H54 (cell line): ENCODE results near the gene IRS4.

Experiments used
- DNase-seq: peaks from one replicate; pipeline ENCODE4 v3.0.0; 2011; ENCODE audit warnings: low spot score, mixed read lengths; ENCODE audit not compliant: insufficient read length
- FAIRE-seq: peaks from 3 replicates; lab custom pipeline; 2011; peaks lifted over from hg19 to GRCh38; lab: Jason Lieb, UNC
- POLR2A ChIP-seq: IDR thresholded peaks from 2 replicates; pipeline ENCODE4 v1.6.1; 2011; ENCODE audit warnings: low read depth, mild to moderate bottlenecking, low read length

The IRS4 gene

DNA sequence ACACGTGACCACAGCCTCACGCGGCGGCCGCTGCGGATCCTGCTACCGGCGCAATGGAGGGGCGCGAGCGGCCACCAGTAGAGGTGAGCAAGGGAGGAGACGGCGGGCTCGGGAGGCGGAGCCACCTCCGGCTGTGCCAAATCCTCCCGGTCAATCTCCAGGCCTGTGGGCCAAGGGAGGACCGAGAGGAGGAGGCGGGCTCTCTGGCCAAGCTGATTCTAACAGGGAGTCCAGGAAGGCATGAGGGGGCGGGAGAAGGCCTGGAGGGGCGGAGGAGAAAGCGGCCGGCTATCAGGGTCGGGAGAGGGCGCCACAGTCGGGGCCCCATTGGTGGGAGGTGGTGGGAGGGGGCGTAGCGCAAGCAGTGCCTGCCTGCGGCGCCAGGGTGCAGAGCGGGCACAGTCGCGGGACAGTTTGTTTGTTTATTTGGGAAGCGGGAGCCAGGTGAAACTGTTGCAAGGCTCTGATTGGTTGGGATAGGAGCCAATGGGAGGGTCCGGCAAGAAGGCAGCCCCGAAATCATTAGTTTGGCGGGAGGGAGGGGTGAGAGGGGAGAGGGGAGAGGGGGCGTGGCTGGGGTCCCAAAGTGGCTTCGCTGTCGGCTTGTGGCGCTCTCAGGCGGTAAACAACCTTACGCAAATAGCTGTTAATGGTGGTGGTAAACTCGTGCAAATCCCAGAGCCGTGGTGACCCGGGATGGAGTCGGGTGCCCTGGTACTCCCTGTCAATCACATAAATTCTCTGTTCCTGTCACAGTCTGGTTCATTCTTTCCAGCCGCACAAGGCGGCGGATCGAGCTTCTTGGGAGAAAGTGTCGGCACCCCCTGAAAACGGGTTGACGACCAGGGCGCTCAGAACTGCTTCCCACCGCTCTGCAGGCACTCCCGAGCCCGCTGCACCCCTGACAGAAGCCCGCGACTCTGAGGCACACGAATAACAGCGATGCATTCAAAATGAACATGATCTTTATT, at the start of gene IRS4:
TSS of gene IRS4 (minus strand) at position 55 of the 971 bp plus-strand sequence.
- no peak for DNase-seq
- FAIRE-seq: no peak
- no peak for TF ChIP-seq POLR2A

DNA sequence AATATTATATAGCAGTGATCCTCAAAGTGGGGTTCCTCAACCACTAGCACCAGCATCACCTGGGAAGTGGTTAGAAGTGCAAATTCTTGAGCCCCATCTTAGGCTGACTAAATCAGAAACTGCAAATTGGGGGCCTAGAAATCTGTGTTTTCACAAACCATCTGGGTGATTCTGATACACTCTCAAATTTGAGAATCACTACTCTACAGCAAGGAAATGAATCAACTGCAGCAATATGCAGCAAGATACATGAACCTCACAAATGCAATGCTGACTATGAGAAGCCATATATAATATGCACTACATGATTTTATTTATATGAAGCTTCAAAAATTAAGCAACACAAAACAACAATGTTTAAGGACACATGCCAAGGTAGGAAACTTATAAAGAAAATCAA, 36.2 kb upstream of the IRS4 start:
- FAIRE-seq: no peak
- no peak for TF ChIP-seq POLR2A
- no peak for DNase-seq

GRCh38 chrX:108763559-108763958, 27.2 kb upstream of the IRS4 start:
- TF ChIP-seq POLR2A: no peak
- DNase-seq (no peak), FAIRE-seq (no peak)

DNA sequence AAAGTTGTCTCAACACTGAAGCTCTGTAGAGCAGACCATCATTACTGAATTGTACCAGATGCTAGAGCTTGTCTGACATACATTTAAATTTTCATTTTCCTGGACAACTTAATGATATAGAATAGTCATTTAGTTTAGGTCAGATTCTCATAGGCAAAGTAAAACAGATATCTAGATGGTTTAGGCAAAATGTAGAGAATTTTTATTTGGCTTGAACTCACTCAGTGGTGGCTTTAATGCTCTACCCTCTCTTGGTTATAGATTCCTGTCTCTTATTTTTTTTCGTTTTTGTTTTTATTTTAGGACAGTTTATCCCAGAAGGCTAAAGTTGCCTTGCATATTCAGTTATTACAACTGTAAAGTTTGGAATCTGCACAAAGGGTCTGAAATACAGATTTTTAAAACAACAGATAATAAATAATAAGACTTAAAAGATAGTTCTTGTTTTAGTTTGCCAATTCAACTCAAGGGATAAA, 4.0 kb upstream of the IRS4 start:
- DNase-seq: no peak
- TF ChIP-seq POLR2A: no peak
- FAIRE-seq: no peak

- no peak for TF ChIP-seq POLR2A
- no peak for DNase-seq
- no peak for FAIRE-seq
Measured at GRCh38 chrX:108737754-108738153, 1.4 kb upstream of the IRS4 start.

- FAIRE-seq (no peak), DNase-seq (no peak)
- no peak for TF ChIP-seq POLR2A
Measured at GRCh38 chrX:108735679-108736508, 469 bp downstream of the IRS4 start.

DNA sequence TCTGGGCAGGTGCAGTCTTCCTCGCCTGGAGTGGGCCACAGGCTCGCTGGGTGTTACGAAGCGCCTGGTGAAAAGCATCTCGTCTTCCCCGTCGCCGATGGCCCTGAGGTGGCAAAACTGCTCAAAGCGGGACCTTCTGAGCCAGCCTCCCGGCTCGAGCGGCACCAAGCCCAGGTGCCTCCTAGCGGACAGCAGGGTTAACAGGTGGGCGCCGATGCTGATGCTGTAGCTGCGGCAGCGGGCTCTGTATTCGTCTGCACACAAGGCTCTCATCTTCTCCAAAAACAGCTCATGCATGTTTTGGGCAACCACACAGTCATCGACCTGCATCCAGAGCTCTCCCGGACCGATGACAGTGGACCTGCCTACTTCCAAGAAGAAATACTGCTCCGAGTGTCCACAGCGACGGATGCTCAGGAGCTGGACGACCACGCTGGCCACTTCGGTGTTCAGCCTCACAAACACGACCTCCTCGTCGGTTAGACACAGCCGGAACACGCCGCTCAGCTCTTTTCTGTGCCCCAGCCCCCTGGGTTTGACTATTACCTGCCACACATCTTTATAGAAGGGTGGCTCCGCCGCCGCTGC, 1.2 kb downstream of the IRS4 start:
- FAIRE-seq: no peak
- no peak for DNase-seq
- no peak for TF ChIP-seq POLR2A

DNA sequence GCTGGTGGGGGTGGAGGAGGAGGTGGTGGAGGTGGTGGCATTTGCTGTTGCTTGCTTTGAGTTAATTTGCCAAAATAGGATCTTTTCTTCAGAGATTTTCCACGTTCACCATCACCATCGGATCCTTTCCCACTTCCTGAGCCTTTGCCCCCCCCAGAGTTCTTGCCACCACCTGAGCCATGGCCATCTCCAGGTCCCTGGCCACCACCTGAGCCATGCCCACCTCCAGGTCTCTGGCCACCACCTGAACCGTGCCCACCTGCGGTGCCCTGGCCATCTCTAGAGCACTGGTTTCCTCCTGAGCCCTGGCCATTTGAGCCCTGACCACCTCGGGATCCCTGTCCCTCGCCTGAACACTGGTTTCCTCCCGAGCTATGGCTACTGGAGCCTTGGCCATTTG, 1.9 kb downstream of the IRS4 start:
- TF ChIP-seq POLR2A: no peak
- FAIRE-seq: no peak
- no peak for DNase-seq

DNA sequence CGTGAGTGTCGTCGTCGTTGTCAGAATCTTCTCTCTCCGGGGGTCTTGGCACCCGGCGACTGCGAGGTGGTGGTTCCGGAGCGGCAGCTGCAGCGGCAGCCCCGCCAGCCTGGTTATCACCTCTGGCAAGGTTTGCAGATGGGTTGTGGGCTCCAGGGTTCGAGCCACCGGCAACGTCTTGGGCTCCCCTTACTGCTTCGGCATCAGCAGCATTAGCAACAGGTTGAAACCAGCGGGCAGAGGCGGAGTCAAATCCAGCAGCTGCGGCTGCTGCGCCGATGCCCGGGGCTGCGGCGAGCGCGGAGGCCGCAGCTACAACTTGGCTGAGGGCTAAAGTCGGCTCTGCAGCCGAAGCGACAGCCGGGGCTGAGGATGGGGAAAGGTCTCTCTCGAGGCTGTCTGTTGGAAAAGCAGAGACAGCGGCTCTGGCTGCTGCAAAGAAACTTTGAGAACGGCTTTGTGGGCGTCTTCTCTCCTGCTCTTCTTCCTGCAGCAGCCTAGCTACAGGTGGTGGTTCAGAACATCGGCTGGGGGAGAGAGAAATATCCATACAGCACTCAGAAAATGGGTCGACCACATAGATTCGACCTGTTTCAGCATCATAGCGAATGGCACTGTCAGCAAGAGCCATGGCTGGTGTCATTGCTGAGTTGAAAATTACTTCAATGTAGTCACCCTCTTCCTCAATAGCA, 3.6 kb downstream of the IRS4 start:
- TF ChIP-seq POLR2A: no peak
- DNase-seq (no peak), FAIRE-seq (no peak)

GRCh38 chrX:108731153-108731552, 5.2 kb downstream of the IRS4 start:
- no peak for TF ChIP-seq POLR2A
- DNase-seq (no peak), FAIRE-seq (no peak)

DNA sequence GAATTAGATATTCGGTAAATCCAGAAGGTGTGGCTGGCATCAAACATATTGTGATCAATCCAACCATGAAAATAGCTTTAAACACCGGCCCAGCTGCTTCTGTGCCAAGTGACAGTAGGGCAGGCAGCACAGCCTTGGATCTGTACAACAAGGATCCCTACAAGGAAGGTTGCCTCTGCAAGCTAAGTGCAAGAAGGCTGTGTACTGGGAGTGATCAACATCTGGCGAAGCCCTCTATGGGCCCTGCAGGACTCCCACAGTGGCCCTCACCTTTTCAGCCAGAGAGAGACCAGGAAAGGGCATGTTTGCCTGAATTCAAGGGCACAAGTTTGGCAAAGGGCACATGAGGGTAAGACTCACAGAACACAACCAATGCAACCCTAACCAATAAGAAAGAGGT, 9.6 kb downstream of the IRS4 start:
- no peak for TF ChIP-seq POLR2A
- FAIRE-seq: no peak
- DNase-seq: no peak

DNA sequence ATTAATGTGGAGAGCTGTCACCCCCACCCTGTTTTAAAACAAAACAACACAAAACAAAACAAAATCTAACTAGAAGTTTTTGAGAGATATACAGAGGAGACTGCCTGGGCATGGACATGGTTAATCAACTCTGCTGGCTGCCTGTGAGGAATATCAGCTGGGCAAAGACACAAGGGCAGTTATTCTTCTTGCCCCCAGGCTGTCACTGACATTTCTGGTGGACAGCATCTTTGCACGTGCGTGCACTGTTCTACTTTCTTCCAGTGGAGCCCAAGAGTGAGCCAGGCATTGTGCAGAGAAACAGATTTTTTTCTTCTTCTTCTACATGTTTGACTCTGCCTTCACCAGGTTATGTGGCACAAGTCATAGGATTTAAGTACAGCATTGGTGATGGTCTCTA, 13.8 kb downstream of the IRS4 start:
- no peak for TF ChIP-seq POLR2A
- FAIRE-seq (no peak), DNase-seq (no peak)

- no peak for TF ChIP-seq POLR2A
- DNase-seq (no peak), FAIRE-seq (no peak)
Measured at GRCh38 chrX:108712886-108713285, 23.5 kb downstream of the IRS4 start.
